HG02852 (cell line): Measurements from ENCODE around the gene ILDR1.
"Not testable (repeated sequence)": the region's sequence is repeated elsewhere in the genome, so short reads cannot be mapped to it uniquely, and the experiment has no call there.

Experiments used
- ATAC-seq: cut with Tn5 transposase; IDR thresholded peaks from one replicate; pipeline ENCODE4 v1.9.1; 2021; ENCODE audit warnings: mild to moderate bottlenecking, moderate library complexity; ENCODE audit not compliant: unreplicated experiment

Gene ILDR1

DNA sequence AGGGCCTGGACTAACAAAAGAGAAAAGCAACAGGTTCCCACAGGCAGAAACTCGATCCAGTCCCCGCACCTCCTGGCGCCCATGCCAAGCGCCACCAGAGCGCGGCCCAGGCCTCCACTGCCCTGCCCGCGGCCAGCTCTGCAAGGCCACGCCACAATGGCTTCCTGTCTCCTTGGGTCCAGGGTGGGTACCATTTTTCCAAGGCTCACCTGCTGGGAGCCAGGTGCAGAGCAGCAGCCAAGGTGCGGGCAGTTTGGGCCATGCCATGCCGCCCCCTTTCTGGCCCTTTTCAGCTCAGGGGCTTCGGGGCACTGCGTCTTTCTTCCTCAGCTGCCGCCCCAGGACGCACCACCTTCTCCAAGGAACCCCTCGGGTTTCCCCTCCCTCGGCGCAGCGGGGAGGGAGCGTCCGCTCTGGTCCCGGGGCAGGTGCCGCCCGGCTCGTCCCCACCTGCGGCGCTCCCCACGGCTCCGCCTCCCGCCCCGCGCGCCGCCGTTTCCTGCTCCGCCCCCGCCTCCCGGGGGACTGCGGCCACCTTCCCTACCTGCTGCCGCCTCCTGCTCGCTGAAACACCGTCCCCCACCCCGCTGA, at the start of gene ILDR1:
ILDR1 (minus strand) TSS at position 437 of the 591 bp plus-strand sequence; CDS start at position 267, 170 bp downstream.
- peak; percentile 35 for ATAC-seq

DNA sequence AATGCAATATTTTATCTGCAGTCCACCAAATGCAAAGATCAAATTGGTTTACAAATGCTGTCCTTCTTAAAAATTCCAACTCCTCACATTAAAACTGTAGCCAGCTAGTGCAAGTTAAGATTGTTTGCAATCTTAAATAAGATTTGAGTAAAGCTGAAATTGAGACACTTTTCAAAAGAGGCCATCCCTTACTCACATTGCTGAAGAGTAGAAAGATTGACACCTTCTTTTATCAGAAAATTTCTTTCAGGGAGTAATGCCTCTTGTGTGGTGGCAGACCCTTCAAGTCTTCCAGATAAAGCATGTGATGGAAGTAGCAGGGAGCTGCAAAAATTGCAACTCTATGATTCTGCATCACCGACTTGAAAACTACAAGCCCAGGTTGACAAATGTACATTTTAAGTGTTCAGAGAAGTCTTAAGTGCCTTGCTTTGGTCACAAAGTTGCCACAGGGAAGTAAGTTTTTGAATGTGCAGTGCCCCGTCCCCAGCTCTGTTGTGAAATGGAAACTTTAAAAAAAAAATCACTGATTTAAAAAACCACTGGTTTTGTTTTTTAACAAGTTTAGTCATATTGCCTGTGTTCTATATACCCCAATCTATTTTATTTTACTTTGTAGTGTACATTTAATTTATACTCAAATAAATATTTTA, 45.7 kb upstream of the ILDR1 start:
- peak; percentile 55 for ATAC-seq

DNA sequence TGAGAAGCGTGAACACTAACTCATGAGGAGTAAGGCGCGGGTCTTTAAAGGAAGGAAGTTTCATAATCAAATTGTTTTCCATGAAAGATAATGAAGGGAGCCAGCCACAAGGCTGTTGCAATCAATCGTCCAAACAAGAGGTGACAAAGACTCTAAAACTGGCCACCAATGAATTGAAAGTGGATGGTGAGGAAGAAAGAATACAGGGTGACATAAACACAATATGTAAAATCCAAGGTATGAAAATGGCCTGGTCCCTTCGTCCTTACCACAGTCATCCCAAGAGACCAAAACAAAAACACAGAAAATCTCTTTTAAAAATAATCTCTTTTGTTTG, 45.1 kb upstream of the ILDR1 start:
- peak; percentile 42 for ATAC-seq

DNA sequence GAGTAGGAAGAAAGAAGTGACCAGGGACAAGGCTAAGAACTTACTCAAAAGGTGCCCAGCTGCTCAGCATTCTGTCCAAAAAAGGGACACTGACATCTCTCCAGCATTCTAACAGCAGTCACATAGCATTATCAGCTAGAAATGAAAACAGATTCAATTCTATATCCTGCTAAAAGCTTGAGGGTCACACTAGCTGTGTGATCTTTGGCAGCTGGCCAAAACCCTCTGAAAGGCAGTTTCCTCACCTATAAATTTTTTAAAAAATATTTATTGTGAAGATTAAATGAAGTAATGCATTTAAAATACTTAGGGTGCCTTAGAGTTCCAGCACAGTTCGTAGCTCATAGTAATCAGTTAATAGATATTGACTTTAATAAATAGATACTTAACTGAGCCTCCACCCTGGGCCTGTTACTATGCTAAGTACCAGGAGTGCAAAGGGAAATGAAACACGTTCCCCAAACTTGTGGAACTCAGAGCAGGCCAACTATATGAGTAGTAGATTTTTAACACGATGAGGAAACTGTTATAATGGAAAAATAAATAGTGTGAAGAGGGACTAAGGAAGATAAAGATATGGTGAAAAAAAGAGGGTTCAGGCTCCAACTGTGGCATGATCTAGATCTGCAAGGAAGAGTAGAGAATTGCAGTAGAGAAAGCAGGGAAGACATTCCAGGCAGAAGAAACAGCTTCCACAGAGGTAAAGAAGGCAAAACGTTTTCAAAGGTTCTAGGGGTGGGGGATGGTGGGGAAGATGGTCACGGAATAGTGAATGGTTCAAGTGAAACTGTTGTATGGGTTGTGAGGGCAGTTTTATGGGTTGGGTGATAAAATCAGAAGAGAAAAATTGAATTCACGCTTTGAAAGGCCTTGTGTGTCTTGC, 44.5 kb upstream of the ILDR1 start:
- peak; percentile 12 for ATAC-seq

DNA sequence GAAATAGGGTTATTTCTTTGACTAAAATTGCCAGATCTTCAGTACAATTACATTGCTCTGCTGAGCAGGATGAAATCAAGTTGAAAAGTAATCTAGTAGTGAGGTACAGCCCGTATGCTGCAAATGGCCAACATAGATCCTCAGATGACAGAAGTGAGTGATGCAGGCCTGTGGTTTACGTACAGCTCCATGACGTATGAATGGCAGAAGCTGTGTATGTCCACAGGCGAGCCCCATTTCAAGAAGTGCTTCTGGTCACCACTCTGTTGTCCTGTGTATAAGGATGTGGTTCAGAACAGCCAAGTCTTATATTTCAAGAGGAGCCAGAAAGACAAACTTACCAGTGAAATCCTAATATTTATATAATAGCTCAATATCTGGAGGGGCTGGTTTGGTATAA, 42.3 kb upstream of the ILDR1 start:
- no peak for ATAC-seq

DNA sequence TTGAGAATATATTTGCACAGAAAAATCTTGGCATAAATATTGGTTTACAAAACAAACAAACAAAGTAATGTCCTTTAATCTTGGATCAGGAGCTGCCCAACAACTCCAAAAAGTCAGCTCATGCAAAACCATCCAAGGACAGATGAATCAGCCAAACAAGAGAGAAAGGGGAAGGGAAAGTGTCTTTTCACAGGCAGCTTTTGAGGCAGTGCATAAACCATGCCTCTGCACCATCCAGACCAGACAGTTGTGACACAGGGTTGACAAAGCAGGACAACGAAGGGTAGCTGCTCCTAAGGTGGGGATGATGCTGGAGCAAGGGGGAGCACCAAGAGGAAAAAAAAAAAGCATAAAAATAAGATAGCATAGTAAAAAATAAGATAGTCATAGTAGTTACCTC, 41.9 kb upstream of the ILDR1 start:
- no peak for ATAC-seq

DNA sequence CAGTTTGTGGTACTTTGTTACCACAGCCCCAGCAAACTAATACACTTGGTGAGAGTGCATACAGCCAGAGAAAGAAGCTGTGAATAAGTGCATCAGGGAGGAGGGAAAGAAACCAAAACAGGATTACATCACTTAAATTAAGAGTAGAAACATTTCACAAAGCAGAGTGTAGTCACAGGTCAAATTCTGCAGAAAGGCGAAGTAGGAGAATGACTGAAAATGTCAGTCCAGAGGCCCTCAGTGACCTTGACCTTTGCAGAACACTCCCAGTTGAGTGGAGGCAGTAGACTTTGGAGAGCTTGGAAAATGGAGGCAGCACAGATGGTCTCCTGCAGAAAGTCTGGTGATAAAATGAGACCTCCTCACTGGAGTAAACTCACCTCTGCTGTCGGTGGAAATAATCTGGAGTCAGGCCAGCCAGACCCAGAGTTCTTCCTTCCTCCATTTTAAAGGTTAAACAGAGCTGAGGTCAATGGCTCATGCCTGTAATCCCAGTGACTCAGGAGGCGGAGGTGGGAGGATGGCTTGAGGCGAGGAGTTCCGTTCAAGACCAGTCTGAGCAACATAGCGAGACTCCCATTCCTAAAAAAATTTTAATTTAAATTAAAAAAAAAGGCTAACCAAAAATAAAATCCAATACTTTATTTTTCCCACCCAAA, 38.1 kb upstream of the ILDR1 start:
- no peak for ATAC-seq

DNA sequence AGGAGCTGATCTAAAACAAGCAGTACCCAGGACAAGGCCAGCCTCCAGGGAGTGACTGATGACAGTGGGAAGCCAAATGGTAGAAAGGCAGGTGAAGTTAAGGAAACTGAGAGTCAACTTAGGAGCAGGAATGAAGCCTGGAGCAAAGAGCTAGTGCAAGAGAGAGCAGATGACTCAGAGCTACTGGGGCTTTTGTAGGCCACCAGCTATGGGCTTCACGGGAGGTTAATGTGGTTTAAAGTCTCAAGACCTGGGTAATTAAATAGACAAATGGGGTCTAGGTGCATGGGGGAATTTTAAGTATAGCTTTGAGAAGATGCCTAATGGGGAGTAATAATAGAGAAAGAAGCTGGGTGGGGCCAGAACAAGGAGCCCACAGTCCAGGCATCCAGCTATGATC, 36.2 kb upstream of the ILDR1 start:
- no peak for ATAC-seq

DNA sequence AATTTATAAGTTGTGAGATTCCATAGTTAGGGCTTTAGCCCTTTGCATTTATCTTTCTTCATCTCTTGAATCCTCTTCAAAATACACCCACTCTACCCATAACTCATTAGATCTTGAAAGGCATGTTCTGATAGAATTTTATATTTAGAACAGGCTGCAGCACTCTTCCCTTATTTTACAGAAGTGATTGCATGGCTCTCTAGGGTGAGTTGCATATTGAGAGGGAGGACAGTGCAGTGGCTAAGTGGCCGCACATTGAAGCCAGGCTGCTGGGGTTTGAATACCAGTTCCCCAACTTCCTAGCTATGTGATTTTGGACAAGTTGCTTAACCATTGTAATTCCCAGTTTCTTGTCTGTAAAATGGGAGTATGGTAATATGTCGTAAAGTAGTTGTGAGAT, 35.6 kb upstream of the ILDR1 start:
- no peak for ATAC-seq

DNA sequence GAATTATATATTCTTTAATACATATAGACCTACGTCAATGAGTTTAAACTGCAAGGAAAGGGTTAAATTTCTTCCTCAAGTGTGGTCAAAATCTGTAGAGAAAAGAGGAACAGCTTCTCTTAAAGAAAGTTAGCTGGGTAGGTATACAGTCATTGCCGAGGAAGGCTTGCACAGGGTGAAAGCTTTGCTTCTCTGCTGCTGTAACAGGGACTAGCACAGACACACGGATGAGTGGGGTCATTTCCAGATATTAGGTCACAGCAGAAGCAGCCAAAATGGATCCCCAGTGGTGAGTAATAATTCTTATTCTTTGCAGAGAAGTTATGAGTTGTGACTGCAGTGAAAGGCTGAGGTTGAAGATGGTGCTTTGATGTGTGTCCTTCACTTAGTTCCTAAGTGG, 33.2 kb upstream of the ILDR1 start, which contains the start of gene CD86:
CD86 (plus strand) TSS at position 148 of the 400 bp plus-strand sequence; CDS start at position 276, 128 bp downstream.
- ATAC-seq: peak; percentile 99

DNA sequence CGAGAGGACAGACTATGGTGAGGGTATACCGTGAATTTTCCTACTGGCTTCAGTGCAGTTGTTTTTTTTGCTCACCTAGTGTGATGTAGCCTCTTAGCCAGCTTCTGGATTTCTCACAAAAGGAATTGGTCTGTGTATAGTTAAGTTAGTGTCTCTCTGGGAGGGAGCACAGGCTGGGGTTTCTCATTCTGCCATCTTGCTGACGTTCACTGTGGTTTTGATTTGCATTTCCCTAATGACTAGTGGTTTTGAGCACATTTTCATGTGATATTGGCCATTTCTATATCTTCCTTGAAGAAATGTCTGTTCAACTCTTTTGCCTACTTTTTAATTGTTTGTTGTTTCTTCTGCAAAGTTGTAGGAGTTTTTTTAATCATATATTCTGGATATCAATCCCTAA, 30.9 kb upstream of the ILDR1 start:
- no peak for ATAC-seq

DNA sequence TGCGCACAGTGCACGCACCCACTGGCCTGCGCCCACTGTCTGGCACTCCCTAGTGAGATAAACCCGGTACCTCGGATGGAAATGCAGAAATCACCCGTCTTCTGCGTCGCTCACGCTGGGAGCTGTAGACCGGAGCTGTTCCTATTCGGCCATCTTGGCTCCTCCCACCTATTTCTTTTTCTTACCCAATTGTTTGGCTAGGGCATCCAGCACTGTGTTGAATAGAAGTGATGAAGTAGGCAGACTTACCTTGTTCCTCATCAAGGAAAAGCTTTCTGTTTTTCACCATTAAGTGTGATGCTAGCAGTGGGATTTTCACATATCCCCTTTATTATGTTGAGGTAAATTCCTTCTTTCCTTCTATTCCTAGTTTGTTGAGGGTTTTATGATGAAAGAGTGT, 25.7 kb upstream of the ILDR1 start:
- ATAC-seq: not testable (repeated sequence)

DNA sequence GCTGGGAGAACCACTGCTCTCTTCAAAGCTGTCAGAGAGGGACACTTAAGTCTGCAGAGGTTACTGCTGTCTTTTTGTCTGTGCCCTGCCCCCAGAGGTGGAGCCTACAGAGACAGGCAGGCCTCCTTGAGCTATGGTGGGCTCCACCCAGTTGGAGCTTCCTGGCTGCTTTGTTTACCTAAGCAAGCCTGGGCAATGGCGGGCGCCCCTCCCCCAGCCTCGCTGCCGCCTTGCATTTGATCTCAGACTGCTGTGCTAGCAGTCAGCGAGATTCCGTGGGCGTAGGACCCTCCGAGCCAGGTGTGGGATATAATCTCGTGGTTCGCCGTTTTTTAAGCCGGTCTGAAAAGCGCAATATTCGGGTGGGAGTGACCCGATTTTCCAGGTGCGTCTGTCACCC, 25.2 kb upstream of the ILDR1 start:
- ATAC-seq: not testable (repeated sequence)

DNA sequence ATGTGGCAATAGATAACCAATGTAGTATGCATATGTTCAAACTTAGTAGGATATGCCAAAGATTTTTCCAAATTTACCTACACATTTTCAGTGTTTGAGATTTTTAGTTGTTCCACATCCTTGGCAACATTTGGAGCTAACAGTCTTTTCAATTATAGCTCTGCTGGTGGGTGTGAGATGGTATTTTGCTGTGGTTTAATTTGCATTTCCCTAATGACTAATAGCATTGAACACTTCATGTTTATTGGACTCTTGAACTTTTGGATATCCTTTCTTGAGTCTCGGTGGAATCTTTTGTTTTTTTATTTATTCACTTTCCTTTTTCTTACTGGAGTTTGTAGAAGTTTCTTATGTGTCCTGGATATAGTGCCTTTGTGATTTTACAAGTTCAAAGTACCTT, 11.0 kb upstream of the ILDR1 start:
- ATAC-seq: no peak

DNA sequence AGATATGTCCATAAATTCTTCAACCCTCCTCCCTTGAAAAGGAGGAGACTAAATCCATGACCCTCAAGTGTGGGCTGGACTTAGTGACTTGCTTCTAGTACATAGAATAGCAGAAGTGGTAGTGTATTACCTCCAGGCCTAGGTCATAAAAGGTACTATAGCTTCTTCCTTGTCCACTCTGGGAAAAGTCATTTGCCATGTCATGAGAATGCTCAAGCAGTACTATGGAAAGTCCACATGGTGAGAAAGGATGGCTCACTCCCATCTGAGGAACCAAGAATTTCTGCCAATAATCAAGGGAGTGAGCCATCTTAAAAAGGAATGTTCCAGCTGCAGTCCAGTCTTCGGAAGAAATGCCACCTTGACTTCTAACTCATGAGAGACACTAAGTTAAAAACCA, 10.5 kb upstream of the ILDR1 start:
- ATAC-seq: no peak

DNA sequence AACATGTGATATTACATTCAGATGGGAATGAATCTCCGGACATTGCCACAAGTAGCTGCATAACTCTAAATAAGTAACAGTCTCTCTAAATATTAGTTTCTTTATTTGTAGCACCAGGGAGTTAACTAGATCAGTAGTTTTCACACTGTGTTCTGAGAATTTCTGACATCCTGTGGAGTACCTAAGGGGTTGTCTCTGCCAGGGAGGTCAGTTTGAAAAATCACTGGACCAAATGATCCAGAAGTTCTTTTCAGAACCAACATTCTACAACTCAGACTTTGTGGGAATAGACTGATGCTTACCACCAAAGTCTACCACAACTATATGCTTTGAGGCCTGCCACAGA, 9.0 kb upstream of the ILDR1 start:
- peak; percentile 36 for ATAC-seq

DNA sequence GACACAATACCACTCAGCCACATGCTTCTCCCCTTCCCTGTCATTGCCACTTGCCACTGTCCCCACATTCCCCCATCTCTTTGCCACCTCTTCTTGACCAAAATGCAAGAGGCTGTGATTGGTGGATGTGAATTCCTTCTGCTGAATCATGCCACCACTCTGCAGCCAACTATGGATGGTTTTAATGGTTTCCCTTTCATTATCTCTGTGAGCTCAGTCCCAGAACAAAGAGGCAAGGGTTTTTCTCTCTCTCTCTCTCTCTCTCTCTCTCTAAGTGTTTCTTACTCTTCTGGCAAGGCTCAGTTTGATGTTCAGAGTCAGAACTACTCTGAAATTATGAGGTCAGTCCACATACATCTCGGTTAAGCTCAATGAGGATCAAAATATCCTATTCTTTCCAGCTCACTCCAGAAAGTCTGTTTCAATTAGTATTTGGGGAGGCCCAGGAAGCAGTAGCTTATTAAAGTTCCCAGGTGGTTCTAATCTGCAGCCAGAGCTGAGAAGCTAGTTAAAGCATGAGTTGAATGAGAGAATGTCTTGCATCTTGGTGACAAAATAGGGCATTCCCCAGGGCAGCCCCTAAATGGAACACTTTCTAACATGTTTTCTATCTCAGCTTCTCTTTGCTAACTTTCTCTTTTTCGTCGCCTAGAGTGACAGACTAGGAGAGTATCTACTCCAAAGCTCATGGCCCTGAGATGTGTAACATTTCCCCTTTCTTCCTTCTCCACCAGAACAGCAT, 8.5 kb upstream of the ILDR1 start:
- peak; percentile 63 for ATAC-seq

DNA sequence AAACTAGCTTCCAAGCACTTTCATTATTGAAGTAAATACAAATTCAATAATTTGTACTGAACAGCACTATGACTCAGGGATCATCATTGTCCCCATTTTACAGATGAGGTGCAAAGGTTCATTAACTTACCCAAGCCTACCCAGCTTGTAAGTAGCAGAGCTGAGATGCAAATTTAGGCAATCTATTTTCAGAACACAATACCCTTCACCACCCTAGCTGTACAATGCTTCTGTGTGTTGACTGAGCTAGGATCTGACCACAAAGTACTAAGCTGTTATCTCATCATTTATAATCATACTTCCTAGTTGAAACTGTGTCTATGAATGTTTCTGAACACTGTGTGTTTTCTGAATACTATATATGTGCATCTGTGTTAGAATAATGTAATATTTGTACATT, 3.2 kb upstream of the ILDR1 start:
- ATAC-seq: peak; percentile 85

DNA sequence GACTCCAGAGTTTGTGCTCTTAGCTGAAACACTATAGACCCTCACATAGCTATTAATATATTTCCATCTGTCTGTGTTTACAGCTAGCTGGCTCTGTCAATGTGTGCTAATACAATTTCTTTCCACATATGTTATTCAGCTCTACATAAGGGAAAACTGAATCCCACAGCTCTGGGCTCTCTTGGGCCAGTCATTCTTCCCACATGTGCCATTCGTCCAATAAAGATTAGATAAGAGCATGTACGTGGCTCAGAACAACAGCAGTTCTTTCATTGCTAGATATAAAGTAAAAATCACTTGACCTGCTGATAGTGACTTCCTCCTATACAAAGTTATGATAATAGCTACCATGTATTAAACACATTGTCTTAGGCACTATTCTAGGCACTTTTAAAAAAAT, 2.8 kb upstream of the ILDR1 start:
- no peak for ATAC-seq

DNA sequence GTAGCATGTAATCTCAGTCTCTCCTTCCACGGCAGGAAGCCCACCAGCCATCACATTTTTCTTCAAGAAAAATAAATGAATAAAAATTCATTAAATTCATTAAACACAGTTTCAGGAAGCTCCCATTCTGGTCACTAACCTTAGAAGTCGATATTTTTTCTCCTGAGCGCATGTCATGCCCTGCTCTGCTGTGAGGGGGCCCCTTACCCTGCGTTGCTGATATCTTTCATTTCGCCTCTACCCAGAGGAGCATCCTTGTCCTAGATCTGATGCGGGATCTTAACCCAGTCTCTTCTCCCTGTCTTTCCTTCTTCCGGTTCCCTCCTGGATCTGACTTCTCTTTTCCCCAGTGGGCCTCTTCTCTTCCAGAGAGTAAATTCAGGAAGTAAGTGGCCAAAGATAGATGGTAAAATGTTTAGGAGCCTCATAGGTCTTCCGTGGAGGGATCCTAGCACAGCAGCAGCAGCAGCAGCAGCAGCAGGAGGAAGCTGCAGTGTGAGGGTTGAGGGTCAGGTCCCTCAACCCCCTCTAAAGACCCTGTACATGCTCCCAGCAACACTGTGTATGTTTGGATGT, 1.4 kb upstream of the ILDR1 start:
- ATAC-seq: no peak
